HepG2 (cell line): Measurements from ENCODE around the gene PHACTR1. TPM values are rescaled to one million over a fixed set of nuclear protein-coding genes. Genes with fewer than 3 reads are reported as not detected.

Source experiments
- ATF1 ChIP-seq: IDR thresholded peaks from 2 replicates; pipeline ENCODE4 v1.6.1; 2016; ENCODE audit warnings: mild to moderate bottlenecking, control low read depth
- ERF ChIP-seq: IDR thresholded peaks from 2 replicates; pipeline ENCODE4 v1.6.1; 2018; ENCODE audit warnings: missing biosample characterization, missing genetic modification reagents
- FUBP1 ChIP-seq: sonication (generic); formaldehyde crosslinking; IDR thresholded peaks from 2 replicates; pipeline ENCODE4 v1.5.1; 2020; ENCODE audit warnings: missing genetic modification reagents, mild to moderate bottlenecking, borderline replicate concordance
- NCOA5 ChIP-seq: sonication (generic); formaldehyde crosslinking; IDR thresholded peaks from 2 replicates; pipeline ENCODE4 v1.4.0; 2020; ENCODE audit warnings: missing genetic modification reagents
- NKX3-1 ChIP-seq: sonication (generic); formaldehyde crosslinking; IDR thresholded peaks from 2 replicates; pipeline ENCODE4 v1.5.0; 2020; ENCODE audit warnings: missing genetic modification reagents
- NR1H2 ChIP-seq: sonication (generic); formaldehyde crosslinking; IDR thresholded peaks from 2 replicates; pipeline ENCODE4 v1.8.1; 2022; ENCODE audit warnings: low read depth, missing genetic modification reagents, borderline replicate concordance
- PRDM15 ChIP-seq: sonication (generic); formaldehyde crosslinking; IDR thresholded peaks from 2 replicates; pipeline ENCODE4 v1.4.0; 2020; ENCODE audit warnings: missing genetic modification reagents
- SIN3B ChIP-seq: fragments of 150-350 bp; IDR thresholded peaks from 2 replicates; pipeline ENCODE4 v1.6.1; 2014; ENCODE audit warnings: low read length
- SPEN ChIP-seq: sonication (generic); formaldehyde crosslinking; IDR thresholded peaks from 2 replicates; pipeline ENCODE4 v1.5.1; 2020; ENCODE audit warnings: low read depth, mild to moderate bottlenecking, missing genetic modification reagents
- SRF ChIP-seq: IDR thresholded peaks from 2 replicates; pipeline ENCODE4 v1.6.1; 2011; ENCODE audit warnings: mild to moderate bottlenecking, low read depth, low read length, moderate library complexity
- TRIM22 ChIP-seq: fragments of 450-650 bp; IDR thresholded peaks from 2 replicates; pipeline ENCODE4 v1.6.1; 2017
- ZBTB21 ChIP-seq: sonication (generic); formaldehyde crosslinking; IDR thresholded peaks from 2 replicates; pipeline ENCODE4 v1.4.0; 2020; ENCODE audit warnings: missing genetic modification reagents
- ZFP36L1 ChIP-seq: sonication (generic); formaldehyde crosslinking; IDR thresholded peaks from 2 replicates; pipeline ENCODE4 v1.8.0; 2022; ENCODE audit warnings: mild to moderate bottlenecking, missing genetic modification reagents, moderate library complexity
- ZFP90 ChIP-seq: sonication (generic); formaldehyde crosslinking; IDR thresholded peaks from 2 replicates; pipeline ENCODE4 v1.8.0; 2022; ENCODE audit warnings: missing genetic modification reagents, mild to moderate bottlenecking, inconsistent platforms, borderline replicate concordance
- ZMYM3 ChIP-seq: sonication (generic); formaldehyde crosslinking; IDR thresholded peaks from 2 replicates; pipeline ENCODE4 v1.5.1; 2020; ENCODE audit warnings: mild to moderate bottlenecking, missing genetic modification reagents
- ZNF446 ChIP-seq: sonication (generic); formaldehyde crosslinking; IDR thresholded peaks from 2 replicates; pipeline ENCODE4 v1.5.0; 2020; ENCODE audit warnings: mild to moderate bottlenecking, missing genetic modification reagents
- ZNF570 ChIP-seq: sonication (generic); formaldehyde crosslinking; IDR thresholded peaks from 2 replicates; pipeline ENCODE4 v1.4.0; 2020; ENCODE audit warnings: mild to moderate bottlenecking, missing genetic modification reagents, borderline replicate concordance
- ZNF607 ChIP-seq: sonication (generic); formaldehyde crosslinking; IDR thresholded peaks from 2 replicates; pipeline ENCODE4 v1.5.1; 2020; ENCODE audit warnings: missing genetic modification reagents, mild to moderate bottlenecking, borderline replicate concordance
- ZNF629 ChIP-seq: sonication (generic); formaldehyde crosslinking; conservative IDR thresholded peaks from 2 replicates; pipeline ENCODE4 v1.5.0; 2020; ENCODE audit warnings: missing genetic modification reagents
- ZNF674 ChIP-seq: sonication (generic); formaldehyde crosslinking; IDR thresholded peaks from 2 replicates; pipeline ENCODE4 v1.5.0; 2020; ENCODE audit warnings: low read depth, mild to moderate bottlenecking, missing genetic modification reagents
- ZNF7 ChIP-seq: IDR thresholded peaks from 2 replicates; pipeline ENCODE4 v1.6.1; 2016; ENCODE audit warnings: missing biosample characterization, missing genetic modification reagents
- ZNF720 ChIP-seq: sonication (generic); formaldehyde crosslinking; IDR thresholded peaks from 2 replicates; pipeline ENCODE4 v1.4.0; 2020; ENCODE audit warnings: missing genetic modification reagents
- ZNF83 ChIP-seq: sonication (generic); formaldehyde crosslinking; IDR thresholded peaks from 2 replicates; pipeline ENCODE4 v1.4.0; 2020; ENCODE audit warnings: missing genetic modification reagents, mild to moderate bottlenecking, borderline replicate concordance
- ZNF841 ChIP-seq: sonication (generic); formaldehyde crosslinking; IDR thresholded peaks from 2 replicates; pipeline ENCODE4 v1.8.1; 2023; ENCODE audit warnings: missing genetic modification reagents, borderline replicate concordance
- polyA plus RNA-seq, 8 experiments: library from polyadenylated mRNA; depleted of rRNA in 3 of 8; stranded (reverse) in 7 of 8; unstranded in 1 of 8; fragments of >200 nt; fragmentation: Illumina TruSeq in 4 of 8; extraction: Trizol in 4 of 8; gene quantifications; 2 replicates each; pipeline versions ENCODE4 v1.2.1 to v1.2.3, GENCODE V29; 2011 to 2016; ENCODE audit warnings: low read depth in 4 of 8, missing spikeins in 1 of 8, mixed read lengths in 1 of 8; ENCODE audit not compliant: insufficient read depth in 1 of 8
- total RNA-seq, 5 experiments: library from RNA; depleted of rRNA; stranded (reverse); fragments of >200 nt; fragmentation: Illumina TruSeq; extraction: Trizol; gene quantifications; 2 replicates each; pipeline ENCODE4 v1.2.3, GENCODE V29; 2016; ENCODE audit warnings: low read depth in 1 of 5

Gene PHACTR1
- total and polyA plus RNA-seq, 2 of the 13 experiments (the other 11 are each of a cell fraction or from before 2014, with no cell fraction given), result 0.09 TPM; not detected in 1

GRCh38 chr6:13328076-13328874 lies 611.7 kb downstream of the PHACTR1 start, which contains the start of gene TBC1D7 (continued):
- no peak for TF ChIP-seq PRDM15
- TF ChIP-seq ZFP36L1 (CRISPR knock-in tag), result 0 out of 2 replicates have a peak, but pooled peaks have one; percentile 11
- no peak; the same call in 1 of the 2 replicates for TF ChIP-seq ZNF446 (CRISPR knock-in tag)
- no peak for TF ChIP-seq ZNF7 (CRISPR knock-in tag)
- no peak for TF ChIP-seq ZNF841 (CRISPR knock-in tag)
- TF ChIP-seq NCOA5 (CRISPR knock-in tag), result no peak
- TF ChIP-seq ZMYM3, result no peak
- TF ChIP-seq ZFP90 (CRISPR knock-in tag), result no peak
- TF ChIP-seq ZNF83 (CRISPR knock-in tag), result 0 out of 2 replicates have a peak, but pooled peaks have one; percentile 71
- no peak for TF ChIP-seq NR1H2 (CRISPR knock-in tag)
- no peak for TF ChIP-seq ZNF629 (CRISPR knock-in tag)
- TF ChIP-seq SPEN, result peak; percentile 91
- no peak for TF ChIP-seq ZNF720 (CRISPR knock-in tag)
- peak; percentile 82 for TF ChIP-seq ZNF607 (CRISPR knock-in tag)
- no peak for TF ChIP-seq SRF
- TF ChIP-seq NKX3-1 (CRISPR knock-in tag), result peak; percentile 56; the same call in 1 of the 2 replicates
- no peak for TF ChIP-seq SIN3B
- 0 out of 2 replicates have a peak, but pooled peaks have one; percentile 2 for TF ChIP-seq ZNF674 (CRISPR knock-in tag)
- no peak for TF ChIP-seq ZNF570 (CRISPR knock-in tag)
- no peak for TF ChIP-seq TRIM22
- TF ChIP-seq ZBTB21 (CRISPR knock-in tag), result peak; percentile 30; the same call in 1 of the 2 replicates
- TF ChIP-seq ATF1 (CRISPR knock-in tag), result no peak
- TF ChIP-seq FUBP1 (CRISPR knock-in tag), result no peak
- TF ChIP-seq ERF (CRISPR knock-in tag), result peak; percentile 85
